HG02852 (cell line): ENCODE measurements around the gene ATRNL1.
"Not testable (repeated sequence)": the region's sequence is repeated elsewhere in the genome, so short reads cannot be mapped to it uniquely, and the experiment has no call there.

ENCODE experiments used
- ATAC-seq: cut with Tn5 transposase; IDR thresholded peaks from one replicate; pipeline ENCODE4 v1.9.1; 2021; ENCODE audit warnings: mild to moderate bottlenecking, moderate library complexity; ENCODE audit not compliant: unreplicated experiment

The ATRNL1 gene

DNA sequence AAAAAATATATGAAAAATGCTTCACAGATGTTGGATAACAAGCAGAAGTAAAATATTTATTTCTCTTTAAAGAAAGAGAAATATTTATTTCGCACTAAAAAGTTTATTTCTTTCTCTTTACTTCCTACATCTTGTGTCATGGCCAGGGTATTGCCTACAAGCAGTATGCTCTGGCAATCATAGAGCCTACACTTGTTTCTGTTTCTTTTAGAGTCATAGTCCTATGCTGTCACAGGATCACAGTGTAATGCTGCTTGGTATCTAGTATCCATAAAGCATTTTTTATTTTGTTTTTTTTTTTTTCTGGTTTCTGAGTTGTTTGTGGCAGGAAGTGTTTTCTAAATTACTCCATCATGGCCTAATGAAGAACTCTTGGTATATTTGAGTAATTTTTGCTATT, 116.0 kb downstream of the ATRNL1 start:
- ATAC-seq: peak; percentile 92

DNA sequence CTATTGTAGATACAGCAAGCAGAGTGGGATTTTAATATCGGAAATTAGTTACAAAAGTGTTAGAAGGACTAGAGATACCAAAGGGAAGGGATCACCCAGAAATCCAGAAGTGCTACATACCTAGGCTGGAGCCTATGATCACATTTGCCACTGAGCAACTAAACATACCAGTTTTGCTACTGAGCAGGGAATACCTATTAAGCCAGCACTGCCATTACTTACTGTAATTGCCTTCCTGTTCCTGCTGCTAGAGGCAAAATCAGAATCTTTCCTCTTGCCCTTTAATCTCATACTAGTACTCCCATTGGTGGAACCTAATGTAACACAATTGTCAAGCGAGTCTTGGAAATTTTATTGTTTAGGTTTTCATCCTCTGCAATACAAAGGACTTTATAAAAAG, 121.7 kb downstream of the ATRNL1 start:
- ATAC-seq: no peak

DNA sequence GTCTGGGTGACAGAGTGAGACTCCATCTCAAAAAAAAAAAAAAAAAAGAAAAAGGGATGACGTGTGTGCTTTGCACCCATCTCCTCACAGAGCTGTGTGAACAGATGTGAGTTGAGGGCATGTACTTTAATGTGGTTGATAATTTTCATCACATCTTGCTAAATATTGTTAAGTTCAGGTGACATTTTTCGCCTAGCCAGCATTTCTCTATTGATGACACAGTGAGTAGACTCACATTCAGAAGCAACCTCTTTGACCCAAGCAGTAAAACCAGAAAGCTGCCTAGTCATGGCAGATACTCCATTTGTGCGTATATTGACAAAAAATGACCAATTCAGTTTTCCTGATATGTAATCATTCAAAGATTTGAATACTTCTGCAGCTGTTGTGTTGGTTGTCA, 126.0 kb downstream of the ATRNL1 start:
- ATAC-seq: no peak

DNA sequence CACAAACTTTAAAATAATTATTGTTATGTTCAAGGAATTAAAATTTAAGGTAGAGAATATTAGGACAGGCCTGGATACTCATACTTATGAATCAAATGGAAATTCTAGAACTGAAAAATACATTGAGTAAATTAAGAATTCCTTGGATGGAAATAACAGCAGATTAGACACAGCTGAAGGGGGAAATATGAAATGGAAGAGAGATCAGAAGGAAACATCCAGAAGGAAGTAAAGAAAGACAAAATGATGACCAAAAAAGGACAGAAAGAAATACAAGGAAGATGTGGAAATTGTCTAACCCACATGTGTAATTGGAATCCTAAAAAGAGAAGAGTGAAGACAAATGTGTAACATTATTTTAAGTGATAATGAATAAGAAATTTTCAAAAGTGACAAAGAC, 128.9 kb downstream of the ATRNL1 start:
- no peak for ATAC-seq

DNA sequence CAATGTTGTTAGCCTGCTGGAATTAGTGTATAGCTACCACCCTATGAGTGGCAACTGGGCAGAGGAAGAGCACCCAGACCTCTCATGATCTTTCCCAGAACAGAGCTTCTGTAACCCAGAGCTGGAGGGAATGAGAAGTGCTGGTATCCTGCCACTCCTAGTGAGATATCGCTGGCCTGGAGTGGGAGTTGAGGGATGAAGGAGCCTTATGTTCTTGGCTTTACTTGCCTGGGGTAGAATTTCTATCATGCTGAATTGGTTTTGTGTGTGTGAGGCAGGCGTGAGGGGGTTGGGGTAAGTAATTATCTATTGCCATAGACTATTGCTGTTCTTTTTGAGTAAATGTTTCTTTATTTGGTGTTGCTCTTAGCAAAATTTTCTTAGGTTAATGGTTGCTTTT, 146.6 kb downstream of the ATRNL1 start:
- ATAC-seq: no peak

- no peak for ATAC-seq
These were observed 157.6 kb downstream of the ATRNL1 start for GRCh38 chr10:115250784-115251183.

DNA sequence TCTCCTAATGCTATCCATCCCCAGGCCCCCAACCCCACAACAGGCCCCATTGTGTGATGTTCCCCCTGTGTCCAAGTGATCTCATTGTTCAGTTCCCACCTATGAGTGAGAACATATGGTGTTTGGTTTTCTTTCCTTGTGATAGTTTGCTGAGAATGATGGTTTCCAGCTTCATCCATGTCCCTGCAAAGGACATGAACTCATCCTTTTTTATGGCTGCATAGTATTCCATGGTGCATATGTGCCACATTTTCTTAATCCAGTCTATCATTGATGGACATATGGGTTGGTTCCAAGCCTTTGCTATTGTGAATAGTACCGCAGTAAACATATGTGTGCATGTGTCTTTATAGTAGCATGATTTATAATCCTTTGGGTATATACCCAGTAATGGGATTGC, 160.6 kb downstream of the ATRNL1 start:
- ATAC-seq: not testable (repeated sequence)

DNA sequence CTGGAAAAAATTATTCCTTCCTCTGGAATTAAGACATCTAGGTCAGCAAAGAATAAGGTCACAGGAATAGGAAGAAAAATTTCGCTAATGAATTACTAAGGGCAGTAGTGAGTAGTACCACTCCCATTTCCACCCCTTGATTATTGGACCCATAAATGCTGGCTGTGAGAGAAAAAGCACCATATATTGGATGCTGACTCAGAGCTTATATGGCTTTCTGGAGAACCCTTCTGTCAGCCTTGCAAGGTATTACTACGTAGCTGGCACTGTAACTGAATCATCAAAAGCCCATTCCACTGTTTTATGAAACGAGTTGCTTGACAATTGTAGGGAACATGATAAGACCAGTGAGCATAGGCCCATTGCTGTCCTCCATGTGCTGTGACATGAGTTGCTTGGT, 179.3 kb downstream of the ATRNL1 start:
- no peak for ATAC-seq

DNA sequence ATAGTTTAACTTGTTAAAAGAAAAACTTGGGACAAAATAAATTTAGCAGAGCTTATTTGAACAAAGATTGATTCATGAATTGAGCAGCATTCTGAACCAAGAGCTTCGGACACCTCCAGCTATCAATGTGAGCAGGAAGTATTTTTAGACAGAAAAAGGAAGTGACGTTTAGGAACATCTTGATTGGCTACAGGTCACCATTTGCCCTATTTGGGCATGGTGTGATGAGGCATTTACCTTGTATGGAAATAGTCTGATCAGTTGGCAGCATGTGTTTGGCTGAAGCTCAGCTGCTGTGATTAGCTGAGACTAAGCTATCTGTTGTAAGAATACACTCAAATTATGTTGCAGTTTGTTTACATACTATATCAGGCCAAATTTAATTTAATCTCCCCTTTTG, 185.1 kb downstream of the ATRNL1 start:
- no peak for ATAC-seq

- no peak for ATAC-seq
These were observed 202.1 kb downstream of the ATRNL1 start for GRCh38 chr10:115295213-115295805.

- no peak for ATAC-seq
These were observed 206.9 kb downstream of the ATRNL1 start for GRCh38 chr10:115300080-115300479.

DNA sequence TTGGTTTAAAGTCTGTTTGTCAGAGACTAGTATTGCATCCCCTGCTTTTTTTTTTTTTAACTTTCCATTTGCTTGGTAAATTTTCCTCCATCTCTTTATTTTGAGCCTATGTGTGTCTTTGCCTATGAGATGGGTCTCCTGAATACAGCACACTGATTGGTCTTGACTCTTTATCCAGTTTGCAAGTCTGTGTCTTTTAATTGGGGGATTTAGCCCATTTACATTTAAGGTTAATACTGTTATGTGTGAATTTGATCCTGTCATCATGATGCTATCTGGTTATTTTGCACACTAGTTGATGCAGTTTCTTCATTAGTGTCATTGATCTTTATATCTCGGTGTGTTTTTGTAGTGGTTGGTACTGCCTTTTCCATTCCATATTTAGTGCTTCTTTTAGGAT, 226.5 kb downstream of the ATRNL1 start:
- ATAC-seq: not testable (repeated sequence)

DNA sequence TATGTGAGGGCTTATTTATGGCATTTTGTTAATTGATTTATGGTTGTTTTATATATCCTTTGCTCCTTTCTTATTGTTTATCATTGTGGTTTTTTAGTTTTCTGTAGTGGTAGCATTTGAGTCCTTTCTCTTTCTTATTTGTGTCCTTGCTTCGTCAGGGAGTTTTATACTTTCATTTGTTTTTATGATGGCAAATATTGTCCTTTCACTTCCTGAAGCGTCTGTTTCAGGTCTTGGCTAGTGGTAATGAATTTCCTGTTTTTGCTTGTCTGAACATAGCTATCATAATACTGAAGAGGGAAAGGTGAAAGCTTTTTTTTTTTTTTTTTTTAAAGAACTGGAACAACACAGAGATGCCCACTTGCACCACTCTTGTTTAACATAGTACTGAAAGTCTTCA, 228.2 kb downstream of the ATRNL1 start:
- ATAC-seq: peak; percentile 84

GRCh38 chr10:115328331-115328730, 235.2 kb downstream of the ATRNL1 start:
- no peak for ATAC-seq

DNA sequence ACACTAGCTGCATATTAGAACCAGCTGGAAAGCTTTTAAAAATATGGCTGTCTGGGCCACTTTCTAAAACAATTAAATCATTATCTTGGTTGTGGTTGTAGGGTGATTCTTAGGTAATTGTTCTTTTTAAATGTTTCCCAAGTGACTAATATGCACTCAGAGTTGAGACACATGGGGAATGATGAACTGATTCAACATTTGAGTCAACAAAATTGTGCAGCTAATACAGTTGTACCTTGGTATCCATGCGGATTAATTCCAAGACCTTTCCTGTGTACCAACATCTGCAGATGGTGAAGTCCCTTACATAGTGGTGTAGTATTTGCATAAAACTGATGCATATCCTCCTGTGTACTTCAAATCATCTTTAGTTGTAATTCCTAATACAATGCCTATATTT, 242.2 kb downstream of the ATRNL1 start:
- no peak for ATAC-seq

- ATAC-seq: peak; percentile 87
These were observed 262.1 kb downstream of the ATRNL1 start for GRCh38 chr10:115355162-115355760.

DNA sequence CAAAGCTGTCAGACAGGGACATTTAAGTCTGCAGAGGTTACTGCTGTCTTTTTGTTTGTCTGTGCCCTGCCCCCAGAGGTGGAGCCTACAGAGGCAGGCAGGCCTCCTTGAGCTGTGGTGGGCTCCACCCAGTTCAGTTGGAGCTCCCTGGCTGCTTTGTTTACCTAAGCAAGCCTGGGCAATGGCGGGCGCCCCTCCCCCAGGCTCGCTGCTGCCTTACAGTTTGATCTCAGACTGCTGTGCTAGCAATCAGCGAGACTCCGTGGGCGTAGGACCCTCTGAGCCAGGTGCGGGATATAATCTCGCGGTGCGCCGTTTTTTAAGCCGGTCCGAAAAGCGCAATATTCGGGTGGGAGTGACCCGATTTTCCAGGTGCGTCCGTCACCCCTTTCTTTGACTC, 274.8 kb downstream of the ATRNL1 start:
- not testable (repeated sequence) for ATAC-seq

DNA sequence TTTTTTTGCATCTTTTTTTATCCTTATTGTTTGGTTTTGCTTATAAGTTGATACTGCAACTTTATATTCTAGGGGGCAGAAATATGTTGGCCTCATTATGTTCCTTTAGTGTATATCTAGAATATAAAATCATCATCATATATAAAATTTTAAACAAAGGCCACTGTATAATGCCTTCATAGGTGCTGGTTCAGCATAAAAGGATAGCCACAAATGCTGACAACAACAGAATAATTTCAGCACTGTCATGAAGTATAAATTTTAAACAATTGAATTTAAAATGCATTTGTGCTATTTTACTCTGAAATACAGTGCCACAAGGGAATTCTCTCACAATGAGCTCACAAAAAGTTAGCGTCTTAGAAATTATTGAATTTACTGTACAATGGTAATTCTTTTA, 285.9 kb downstream of the ATRNL1 start:
- no peak for ATAC-seq

DNA sequence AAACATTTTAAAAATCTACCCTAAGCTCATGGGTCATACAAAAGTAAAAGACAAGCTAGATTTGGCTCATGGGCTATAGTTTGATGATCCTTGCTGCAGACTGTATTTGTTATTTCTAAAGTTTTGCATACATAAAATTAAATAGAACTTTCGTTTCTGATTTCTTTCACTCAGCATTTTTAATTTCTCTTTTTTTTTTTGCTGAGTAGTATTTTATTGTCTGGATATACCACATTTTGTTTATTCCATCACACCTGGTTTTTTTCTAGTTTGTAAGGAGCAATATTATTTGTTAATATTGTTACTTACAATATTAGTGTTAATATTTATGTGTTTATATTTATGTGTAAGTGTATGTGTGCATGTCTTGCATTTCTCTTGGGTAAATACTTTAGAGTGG, 291.5 kb downstream of the ATRNL1 start:
- no peak for ATAC-seq

GRCh38 chr10:115390607-115391006, 297.4 kb downstream of the ATRNL1 start:
- ATAC-seq: no peak

- no peak for ATAC-seq
These were observed 304.9 kb downstream of the ATRNL1 start for GRCh38 chr10:115398026-115398425.

DNA sequence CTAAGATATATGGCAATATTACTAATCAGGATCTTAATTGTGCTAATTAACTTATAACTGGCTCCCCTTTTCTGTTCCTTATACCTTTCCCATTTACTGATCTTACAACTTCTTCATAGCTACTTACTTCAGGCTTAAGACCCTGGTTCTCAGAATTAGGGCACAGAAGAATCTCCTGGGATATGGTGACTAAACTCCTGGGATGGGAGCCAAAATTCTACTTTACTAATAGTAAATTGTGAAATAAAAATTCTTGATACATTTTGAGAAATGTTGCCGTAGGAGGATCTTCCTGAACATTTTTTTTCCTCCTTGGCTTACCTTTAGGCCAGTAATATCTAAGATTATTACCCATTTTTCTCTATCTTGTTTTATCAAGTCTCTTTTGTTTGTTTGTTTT, 309.5 kb downstream of the ATRNL1 start:
- ATAC-seq: no peak

GRCh38 chr10:115405838-115406237, 312.7 kb downstream of the ATRNL1 start:
- ATAC-seq: not testable (repeated sequence)
